Glomerular visceral epithelial cell (primary cell): ENCODE data around the gene ACAD8.

Experiments used
- DNase-seq: peaks from one replicate; pipeline ENCODE4 v3.0.0-alpha.2; 2016; ENCODE audit errors: extremely low spot score

Gene ACAD8

DNA sequence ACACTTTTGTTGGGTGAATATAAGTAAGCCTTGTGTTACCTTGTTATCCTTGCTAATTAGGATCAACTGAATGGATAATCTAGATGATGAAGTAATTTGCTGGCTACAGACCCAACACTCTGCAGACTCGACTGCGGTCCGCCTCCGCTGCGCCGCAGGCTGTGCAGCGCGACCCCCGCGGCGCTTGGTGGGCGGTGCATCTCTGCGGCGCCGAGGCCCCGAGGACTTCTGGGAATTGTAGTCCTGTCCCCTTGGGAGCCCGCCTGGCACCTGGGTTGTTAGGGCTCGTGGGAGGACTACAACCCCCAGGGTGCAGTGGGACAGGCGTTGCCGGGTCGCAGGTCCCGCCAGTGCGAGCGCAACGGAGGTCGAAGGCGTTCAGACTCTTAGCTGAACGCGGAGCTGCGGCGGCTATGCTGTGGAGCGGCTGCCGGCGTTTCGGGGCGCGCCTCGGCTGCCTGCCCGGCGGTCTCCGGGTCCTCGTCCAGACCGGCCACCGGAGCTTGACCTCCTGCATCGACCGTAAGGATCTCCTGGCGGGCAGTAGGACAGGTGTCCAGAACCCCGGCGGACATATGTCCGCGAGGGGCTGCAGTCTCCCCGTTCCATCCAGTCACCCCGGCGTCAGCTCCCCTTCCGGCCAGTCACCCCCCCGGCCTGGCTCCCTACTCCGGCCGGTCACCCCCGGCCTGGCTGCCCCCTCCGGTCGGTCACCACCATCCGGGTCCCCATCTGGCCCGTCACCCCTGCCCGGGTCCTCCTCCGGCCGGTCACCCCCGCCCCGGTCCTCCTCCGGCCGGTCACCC is at the start of gene ACAD8, which contains the start of gene THYN1:
TSS of gene ACAD8 (plus strand) at position 381 of the 806 bp plus-strand sequence. CDS start at position 414, 33 bp downstream.
TSS of gene THYN1 (minus strand) at position 165 of the 806 bp plus-strand sequence. CDS start 470 bp downstream, outside the sequence.
- DNase-seq: peak; percentile 93

DNA sequence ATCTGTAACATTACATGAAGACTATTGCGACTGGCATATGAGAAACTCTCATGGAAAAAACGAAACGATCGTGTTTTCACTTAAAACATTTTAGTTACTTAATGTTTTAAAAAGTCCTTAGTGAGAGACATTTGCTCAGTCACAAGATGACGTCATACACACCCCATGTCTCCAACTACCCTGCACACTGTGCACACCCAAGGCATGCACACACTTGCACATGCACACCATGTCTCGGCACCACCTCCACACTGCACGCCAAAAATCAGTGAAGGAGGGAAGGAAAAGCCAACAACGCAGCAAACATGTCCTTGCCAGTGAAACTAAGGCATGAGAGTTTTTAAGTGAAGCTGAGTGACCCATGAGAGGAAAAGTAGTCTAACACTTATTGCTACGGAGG is 47.6 kb upstream of the ACAD8 start:
- no peak for DNase-seq

DNA sequence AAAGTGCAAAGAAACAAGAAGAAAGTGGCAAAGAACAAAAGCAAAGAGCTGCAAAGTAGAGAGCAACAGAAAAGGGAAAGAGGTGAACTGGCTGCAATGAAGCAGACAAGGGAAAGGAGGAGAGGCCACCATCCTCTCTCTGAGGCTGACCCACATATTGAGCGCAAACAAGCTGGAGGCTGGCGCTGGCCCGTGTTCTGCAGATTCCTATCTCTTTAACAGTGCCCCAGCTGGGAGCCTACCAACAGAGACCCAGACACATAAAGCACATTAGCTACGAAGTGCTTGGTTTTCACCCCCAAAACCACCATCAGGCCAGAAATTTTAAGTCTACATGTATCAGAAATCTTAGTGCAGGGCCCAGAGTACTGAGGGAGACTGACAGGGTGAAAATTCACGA is 47.2 kb upstream of the ACAD8 start:
- no peak for DNase-seq

DNA sequence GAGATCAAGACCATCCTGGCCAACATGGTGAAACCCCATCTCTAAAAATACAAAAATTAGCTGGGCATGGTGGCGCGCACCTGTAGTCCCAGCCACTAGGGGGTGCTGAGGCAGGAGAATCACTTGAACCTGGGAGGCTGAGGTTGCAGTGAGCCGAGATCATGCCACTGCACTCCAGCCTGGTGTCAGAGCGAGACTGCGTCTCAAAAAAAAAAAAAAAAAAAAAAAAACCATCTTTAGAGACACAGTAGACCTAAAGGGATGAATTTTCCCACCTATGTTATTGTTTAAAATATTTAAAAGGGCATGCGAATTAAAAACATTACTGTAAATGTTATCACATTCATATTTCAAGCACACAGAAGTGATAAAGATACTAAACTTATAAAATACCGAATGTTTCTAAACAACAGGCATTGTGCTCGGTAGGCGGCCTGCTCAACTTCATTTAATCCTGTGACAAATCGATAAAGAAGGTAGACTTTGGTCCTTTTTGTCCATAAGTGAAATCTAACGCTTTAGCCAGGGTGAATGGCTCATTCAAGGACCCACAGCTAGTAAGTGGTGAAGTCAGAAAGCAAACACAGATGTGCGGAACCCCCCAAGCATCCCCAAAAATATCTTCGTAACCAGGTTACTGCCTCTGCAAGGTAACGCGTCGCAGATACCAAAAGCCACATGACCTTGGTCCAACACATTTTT is 45.7 kb upstream of the ACAD8 start:
- peak; percentile 20 for DNase-seq

DNA sequence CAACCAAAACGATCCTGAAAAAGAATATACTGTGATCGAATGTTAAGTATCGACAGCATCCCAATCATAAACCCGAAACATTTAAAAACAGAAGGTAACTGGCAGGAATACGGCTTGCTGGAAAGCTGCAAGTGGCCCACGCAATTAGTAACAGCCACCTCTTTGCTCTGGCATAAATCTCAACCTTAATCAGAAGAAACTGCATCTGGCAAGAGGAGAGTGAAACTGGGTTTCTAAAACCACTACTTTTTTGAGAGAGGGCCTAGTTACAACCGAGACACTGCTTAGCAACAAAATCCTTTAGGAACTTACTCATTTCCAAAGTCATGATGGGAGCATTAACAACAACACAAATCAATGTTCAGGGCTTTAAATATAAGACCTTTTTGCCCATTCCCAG is 37.5 kb upstream of the ACAD8 start:
- DNase-seq: no peak

DNA sequence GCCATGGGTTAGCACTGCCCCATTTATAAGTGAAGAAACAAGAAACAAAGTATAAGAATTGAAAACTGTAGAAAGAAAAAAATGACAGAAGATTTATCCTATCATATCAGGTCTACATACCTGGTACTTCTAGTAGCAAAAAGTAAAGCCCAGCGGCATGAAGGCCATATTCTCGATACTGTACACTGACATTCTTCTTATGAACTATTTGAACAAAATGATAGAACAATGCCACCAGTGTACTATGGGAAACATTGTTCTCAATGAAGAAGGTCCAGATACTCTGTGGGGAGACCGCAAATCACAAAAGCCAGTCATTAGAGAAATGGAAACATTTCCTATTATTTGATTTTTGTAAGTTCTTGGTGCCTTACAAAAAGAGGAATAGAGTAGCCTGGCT is 36.6 kb upstream of the ACAD8 start:
- no peak for DNase-seq

DNA sequence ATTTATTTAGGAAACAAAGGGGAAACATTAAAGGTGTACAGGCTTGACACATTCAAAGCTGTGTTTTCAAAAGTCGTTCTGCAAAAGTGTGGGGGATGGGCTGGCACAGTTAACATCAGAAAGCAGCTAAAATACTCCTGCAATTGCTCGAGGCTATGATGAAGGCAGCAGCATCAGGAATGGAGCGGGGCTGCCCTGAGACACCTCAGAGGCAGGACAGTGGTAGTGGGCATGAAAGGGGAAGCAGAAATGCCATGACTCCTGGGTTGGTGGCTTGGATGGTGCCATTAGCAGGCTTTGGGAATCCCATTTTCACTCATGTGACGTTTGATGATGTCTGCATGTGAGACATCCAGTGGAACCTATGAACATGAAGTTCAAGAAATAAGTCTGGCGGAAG is 30.2 kb upstream of the ACAD8 start:
- DNase-seq: no peak

DNA sequence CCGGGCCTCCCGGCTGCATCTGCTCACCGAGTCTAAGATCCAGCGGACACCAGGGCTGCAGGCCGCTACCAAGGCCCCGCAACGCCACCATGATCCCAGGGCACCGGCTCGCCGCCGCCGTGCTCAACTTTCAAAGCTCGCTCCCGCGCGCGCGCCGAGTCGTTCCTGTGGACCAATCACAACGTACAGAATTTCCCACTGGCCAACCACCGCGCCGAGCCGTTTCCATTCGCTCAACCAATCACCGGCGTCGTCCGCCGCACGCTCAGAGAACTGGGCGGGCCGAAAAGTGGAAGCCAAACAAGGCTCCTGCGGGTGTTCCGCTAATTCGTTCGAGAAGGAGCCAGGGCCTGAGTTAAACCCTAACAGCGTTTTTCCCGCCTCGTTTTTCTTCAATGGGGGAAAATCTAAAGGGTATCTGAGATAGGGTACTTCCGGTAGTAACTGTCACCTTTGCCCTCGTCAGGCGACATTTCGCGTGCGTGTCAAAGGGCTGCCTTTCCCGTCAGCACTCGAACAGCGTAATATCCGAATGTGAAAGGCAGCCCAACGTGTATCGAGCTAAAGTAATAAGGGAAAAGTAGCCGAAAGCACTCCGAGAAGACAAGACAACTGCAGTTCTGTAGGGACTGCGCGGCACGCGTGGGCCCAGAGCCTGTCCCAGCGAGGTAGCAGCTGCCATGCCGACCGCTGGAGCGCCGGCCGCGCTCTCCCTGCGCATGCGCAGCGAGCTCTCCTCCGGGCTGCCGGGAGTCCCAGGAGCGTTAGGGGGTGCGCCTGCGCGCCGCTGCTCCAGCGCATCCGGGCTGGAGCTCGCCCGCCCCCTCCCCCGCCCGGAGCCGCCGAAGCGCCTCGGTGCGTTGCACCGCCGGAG is 29.3 kb upstream of the ACAD8 start, which contains the start of the genes NCAPD3 and VPS26B:
TSS of gene NCAPD3 (minus strand) at position 132 of the 874 bp plus-strand sequence. CDS start at position 91, 41 bp downstream.
TSS of gene VPS26B (plus strand) at position 836 of the 874 bp plus-strand sequence. CDS start 452 bp downstream, outside the sequence.
- DNase-seq: peak; percentile 95

DNA sequence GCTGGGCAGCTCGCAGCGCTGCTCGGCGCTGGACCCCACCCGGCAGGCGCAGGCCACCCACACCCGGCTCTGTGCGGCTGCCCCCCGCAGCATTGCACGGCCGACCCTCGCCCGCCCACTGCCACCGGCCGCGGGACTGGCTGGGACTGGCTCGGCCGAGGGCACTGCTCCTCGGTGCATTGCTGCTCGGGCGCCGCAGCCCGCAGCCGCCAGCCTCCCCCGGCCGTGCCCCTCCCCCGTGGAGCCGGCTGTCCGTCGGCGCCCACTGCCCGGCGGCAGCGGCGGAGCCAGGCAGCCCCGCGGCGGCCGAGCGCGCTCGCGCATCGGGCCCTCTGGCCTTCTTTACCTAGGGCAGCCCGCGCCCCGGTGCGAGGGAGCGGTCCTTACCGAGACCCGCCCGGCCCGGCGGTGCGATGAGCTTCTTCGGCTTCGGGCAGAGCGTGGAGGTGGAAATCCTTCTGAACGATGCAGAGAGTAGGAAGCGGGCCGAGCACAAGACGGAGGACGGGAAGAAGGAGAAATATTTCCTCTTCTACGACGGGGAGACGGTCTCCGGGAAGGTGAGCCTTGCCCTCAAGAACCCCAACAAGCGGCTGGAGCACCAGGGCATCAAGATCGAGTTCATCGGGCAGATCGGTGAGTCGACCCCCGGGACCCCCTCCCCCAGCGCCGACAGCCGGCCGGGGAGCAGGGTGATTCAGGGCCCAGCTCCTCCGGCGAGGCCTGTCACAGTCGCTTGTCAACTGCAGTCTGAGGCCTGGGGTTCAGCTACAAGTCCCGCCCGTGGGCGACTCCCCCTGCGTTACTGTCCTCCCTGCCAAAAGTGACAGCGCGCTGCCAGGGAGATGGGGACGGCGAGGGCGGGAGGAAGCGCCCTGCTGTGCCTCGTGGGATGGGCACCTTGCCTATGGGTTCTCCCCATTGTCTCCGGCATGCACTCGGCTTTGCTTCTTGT is 28.4 kb upstream of the ACAD8 start:
- peak; percentile 13 for DNase-seq

DNA sequence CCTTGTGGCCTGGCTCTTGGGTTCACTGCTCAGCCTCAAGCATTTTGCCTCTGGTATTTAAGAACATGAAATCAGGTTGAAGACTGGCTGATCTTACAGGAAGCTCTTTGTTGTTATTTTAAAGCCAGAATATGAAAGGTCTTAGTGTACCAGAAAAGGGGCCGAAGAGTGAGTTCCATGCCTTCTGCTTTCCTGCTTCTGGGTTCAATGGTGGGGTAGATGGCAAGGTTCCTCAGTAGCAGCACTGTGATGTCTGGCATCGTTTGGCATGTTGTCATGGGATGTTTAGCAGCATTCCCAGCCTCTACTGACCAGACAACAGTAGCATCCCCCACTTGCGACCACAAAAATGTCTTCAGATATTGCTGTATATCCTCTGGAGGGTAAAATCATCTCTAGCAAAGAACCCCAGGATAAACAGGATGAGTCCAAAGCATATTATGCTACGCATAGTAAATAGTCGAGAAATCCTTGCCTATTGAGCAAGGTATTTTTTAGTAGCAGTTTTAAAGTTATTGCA is 26.5 kb upstream of the ACAD8 start:
- DNase-seq: peak; percentile 4

DNA sequence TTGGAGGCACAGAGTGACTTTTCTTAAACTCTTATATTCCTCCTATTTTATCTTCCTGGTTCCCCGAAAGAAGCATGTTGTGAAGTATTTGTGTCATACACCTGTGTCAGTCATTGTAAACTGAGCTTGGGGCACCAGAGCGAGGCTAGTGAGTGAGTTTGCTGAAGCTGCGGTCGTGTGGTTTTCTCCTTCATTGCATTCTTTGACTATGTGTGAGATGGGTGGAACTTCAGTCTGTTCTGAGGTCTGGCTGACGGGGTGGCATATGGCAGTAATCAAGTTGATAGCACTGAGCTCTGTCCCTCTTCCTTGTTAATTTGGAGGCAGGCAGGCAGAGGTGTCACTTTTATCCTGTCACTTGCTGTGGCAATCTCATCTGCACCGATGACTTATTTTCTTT is 24.7 kb upstream of the ACAD8 start:
- peak; percentile 79 for DNase-seq

DNA sequence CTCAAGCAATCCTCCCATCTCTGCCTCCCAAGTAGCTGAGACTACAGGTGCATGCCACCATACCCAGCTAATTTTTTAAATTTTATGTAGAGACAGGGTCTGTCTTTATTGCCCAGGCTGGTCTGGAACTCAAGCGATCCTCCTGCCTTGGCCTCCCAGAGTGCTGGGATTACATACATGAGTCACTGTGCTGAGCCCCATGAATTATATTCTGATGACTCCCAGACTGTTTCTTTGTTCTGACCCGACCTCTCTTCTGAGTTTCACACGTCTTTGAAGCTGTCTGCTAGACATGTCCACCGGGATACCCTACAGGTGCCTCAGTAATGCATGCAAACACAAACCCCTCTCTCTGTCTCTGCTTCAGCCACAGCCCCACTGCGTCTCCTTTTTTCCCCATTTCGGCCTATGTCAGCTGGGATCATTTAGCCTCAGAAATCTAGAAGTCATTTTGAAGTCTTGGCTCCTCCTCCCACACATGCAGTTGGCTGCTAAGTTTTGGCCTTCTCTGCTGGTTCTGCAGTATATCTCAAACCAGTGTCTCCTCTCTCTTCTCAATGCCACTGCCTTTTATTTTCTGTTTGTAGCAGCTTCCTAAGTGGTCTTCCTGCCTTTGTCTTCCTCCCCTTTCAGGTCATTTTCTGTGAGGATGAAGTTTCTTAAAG is 24.1 kb upstream of the ACAD8 start:
- DNase-seq: peak; percentile 8

DNA sequence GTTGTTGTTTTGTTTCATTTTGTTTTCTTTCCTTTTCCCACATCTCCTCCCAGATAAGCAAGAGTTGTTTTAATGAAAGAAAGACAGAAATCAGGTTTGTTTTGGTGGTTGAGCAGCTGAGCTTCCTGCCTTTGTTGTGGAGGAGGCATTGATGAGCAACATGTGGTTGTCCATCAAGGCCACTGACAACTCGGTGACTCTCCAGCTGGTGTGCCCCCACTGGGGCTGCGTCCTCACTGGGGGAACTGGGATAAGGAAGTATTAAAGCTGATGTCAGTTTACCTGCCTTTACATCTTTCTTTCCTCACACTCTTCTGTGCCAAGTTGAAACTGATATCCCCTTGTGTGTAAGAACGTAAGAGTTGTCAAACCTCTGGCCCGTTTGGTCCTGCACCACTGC is 23.0 kb upstream of the ACAD8 start:
- DNase-seq: no peak

DNA sequence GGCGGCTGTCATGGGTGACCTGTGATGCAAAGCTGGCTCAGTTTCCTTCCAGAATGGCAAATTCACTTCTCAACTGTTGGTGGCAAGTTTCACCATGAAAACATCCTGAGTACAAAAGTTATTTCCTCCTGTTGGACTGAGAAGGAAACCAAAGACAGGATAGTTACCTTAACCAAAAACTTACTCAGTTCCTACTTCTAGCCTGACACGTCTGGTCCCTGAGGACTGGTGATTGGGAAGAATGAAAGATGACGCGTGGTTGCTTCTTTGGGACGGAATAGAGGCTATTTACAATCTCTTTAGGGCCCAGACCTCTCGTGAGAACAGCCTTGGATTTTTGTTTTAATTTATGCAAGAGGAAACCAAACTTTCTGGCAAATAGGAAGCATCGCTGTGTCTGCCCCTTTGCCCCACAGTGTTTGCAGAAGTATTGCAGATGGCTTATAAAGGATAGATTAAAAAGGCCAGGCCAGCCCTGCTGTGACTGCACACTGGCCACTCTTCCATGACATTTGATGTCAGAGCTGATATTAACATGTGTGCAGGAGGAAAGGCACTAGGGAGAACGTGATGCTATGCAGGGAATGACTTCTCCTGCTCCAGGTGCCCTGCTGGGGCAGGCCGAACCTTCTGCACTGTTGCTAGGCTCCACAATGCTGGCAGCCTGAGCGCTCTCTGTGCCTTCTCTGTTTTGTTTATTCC is 21.3 kb upstream of the ACAD8 start:
- no peak for DNase-seq

DNA sequence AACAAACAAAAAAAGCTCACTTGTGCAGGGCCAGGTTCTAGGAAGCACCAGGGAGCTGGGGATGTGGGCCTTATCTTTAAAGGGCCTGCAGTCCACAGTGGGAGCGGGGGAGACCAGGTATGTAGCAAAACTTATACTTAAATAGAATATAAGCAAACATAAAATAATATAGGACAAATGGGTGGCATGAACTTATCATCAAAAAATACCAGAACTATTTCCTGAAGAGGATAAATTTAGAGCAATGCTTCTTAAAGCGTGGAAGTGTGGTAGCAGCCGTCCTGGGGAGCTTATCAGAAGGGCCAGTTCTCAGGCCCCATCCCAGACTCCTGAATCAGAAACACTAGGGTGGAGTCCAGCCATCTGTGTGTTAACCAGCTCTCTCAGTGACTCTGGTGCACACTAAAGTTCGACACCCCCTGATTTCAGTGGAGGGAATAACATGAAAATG is 19.6 kb upstream of the ACAD8 start:
- DNase-seq: no peak

DNA sequence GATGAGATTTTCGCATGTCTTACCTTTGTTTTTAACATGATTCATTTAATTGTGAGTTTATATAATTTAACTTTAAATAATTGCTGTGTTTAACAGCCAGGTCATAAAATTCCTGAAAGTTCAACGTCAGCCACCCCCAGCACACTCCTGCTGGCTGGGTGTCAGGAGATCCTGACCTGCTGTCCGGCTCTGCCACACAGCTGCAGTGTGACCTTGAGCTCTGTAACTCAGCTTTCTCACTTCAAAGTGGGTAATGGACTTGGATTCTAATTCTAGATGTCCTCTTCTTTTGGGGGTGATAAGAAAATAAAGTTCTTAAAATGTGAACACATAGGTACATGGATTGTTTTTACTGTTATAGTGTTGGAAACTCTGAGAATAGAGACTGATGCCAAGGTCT is 18.0 kb upstream of the ACAD8 start:
- no peak for DNase-seq

DNA sequence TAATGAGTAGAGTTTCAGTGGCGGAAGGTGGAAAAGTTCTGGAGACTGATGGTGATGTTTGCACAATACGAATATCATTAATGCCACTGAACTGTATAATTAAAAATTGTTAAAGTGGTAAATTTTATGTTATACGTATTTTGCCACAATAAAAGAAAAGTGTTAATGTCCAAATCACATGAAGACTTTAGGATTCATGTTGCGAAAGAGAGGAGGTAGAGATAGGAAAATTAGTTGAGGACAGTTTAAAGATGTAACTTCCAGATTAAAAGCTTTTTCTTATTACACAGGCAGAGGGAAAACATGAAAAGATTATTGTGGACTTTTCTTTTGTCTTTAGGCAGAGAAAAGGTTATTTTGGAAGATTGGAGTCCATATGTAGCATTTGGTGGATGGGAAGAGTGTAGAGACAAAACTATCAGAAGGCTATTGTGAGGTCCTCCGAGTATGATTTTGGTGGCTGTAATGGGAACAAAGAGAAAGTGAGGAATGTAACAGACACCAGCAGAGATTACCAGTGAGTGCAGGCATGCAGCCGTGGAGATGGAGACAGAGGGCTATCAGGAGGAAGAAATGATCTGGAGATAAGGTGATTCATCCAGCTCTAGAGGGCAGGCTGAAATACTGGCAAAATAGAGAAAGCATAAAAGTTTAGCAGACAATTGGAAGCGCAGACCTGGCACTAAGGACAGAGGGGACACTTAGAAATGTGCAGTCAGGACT is 16.4 kb upstream of the ACAD8 start:
- no peak for DNase-seq

DNA sequence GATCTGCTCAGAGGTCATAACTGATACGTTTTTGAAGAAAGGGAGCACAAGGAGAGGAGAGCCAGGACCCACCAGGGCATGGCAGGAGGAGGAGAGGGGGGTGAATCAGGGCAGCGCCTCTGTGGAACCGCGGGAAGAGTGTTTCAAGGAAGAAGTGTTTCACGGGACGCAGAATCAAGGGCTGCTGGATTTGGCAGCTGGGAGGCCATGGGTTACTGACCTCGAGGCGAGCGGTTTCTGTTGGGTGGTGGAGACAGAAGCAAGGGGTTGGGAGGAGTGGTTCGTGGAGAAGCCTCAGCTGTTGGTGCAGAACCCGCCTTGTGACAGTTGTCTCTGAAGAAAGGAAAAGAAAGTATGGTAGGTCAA is 15.8 kb upstream of the ACAD8 start:
- DNase-seq: no peak

DNA sequence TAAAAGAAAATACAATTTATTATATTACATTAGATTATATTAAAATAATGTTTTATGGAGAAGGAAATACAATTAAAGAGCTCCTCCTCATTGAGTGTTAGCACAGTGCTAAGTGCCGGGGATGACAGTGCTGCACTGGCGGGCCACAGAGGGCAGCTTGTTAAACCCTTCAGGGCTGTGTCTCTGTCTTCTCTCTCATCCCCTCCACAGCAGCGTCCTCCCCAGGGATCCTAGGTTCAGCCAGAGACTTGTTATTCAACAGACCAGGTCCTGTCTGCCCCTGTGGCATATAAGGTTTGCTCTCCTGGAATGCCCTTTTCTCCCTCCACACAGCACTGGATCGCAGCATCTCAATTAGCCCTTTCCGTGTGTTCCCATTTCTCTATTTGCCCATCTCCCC is 14.4 kb upstream of the ACAD8 start:
- DNase-seq: no peak
